Measurements from ENCODE around the gene AATK. TPM values are rescaled to one million over a fixed set of nuclear protein-coding genes. Genes with fewer than 3 reads are reported as not detected.

The AATK gene
- total and polyA plus RNA-seq, 2 donors (not counting 3 experiments of a cell fraction or from before 2014, with no cell fraction given) = 0.69 to 1.00 TPM

GRCh38 chr17:81156866-81157805, 8.9 kb downstream of the AATK start:
- Histone ChIP-seq H3K36me3 (ENCODE audit: control insufficient read depth in 2 of 2, extremely low read depth in 1 of 2, insufficient read depth in 2 of 2, low read length in 2 of 2) (no peaks in the 10 kb centered on the region), H3K79me2 (ENCODE audit: control insufficient read depth, insufficient read depth, low read length) (no peaks in the 10 kb centered on the region), H3K27ac (ENCODE audit: insufficient read depth, low read depth, low read length) (no peak overlapping the region), H3K4me3 (replicated peaks in 1 of 3; ENCODE audit: insufficient read depth in 1 of 3, low read depth in 1 of 3, low read length in 3 of 3) (no peak overlapping the region), H3K4me1 (ENCODE audit: control insufficient read depth, extremely low read depth, insufficient read depth, low read length) (peaks cover 4% of the 10 kb centered on the region), H3K27me3 (ENCODE audit: control insufficient read depth in 2 of 2, insufficient read depth in 2 of 2, low read length in 2 of 2) (no peaks in the 10 kb centered on the region), H3K4me2 (ENCODE audit: insufficient read depth, low read length) (no peak overlapping the region), H4K20me1 (replicated peaks; ENCODE audit: control insufficient read depth, extremely low read depth, insufficient read depth, low read length) (no peaks in the 10 kb centered on the region), H3K9ac (replicated peaks; ENCODE audit: extremely low read depth, insufficient read depth, low read length) (no peak overlapping the region), H2AFZ (ENCODE audit: low read depth, low read length) (no peak overlapping the region), H3K9me1 (replicated peaks; ENCODE audit: control insufficient read depth, extremely low read depth, insufficient read depth, low read length) (no peaks in the 10 kb centered on the region), H3K9me3 (replicated peaks; ENCODE audit: control insufficient read depth, insufficient read depth, low read length) (no peaks in the 10 kb centered on the region)
- dilution Hi-C loops (cut with MboI; ENCODE audit: extremely low pct_ligation_motif_present, low sequenced_read_pairs) (no loop called here), intact Hi-C loops (cut with micrococcal nuclease) (no loop called here)
- POLR2A ChIA-PET = no interaction called here
- DNase-seq (ENCODE audit: low read depth, low spot score) = no peak
- no TSS peak for BruUV-seq (replicated peaks)
- TF ChIP-seq CTCF (IDR thresholded peaks at IDR 0.05; ENCODE audit: extremely low read depth in 1 of 2, insufficient read depth in 1 of 2, low read depth in 1 of 2, low read length in 2 of 2) = no peak
- no peak for TF ChIP-seq JUN (IDR thresholded peaks at IDR 0.05; ENCODE audit: borderline replicate concordance, insufficient read depth, insufficient read length, low read depth)
- TF ChIP-seq POLR2AphosphoS5 (IDR thresholded peaks at IDR 0.05; ENCODE audit: insufficient read depth, low read depth, low read length) = no peak
- TF ChIP-seq GATA2 (IDR thresholded peaks at IDR 0.05; ENCODE audit: insufficient read depth, insufficient read length, low read depth, low read length) = no peak
- TF ChIP-seq MYC (IDR thresholded peaks at IDR 0.05; ENCODE audit: low read depth, low read length) = no peak
- TF ChIP-seq EZH2 (IDR thresholded peaks at IDR 0.05; ENCODE audit: borderline replicate concordance, low read depth, low read length, severe bottlenecking) = no peak
- no peak for TF ChIP-seq FOS (IDR thresholded peaks at IDR 0.05; ENCODE audit: borderline replicate concordance, insufficient read depth, low read length)
- TF ChIP-seq MAX (IDR thresholded peaks at IDR 0.05; ENCODE audit: insufficient read depth, insufficient read length) = no peak
- no peak for TF ChIP-seq POLR2A (IDR thresholded peaks at IDR 0.05; ENCODE audit: low read depth, low read length)
- no peak for FAIRE-seq
- CTCF ChIA-PET = interaction anchor here (0.9 to 1.3 kb wide), 3 partner anchors 14 to 50 kb away, joined by 3 to 4 read pairs (median 3); no protein-coding TSS in a partner anchor

Measured in endothelial cell of umbilical vein (primary cell).